Common myeloid progenitor, CD34-positive (primary cell): Measurements from ENCODE around the gene GIPC1.
"Not testable (repeated sequence)": the region's sequence is repeated elsewhere in the genome, so short reads cannot be mapped to it uniquely, and the experiment has no call there.

Source experiments
- CTCF ChIA-PET: fragments of 350-600 bp; sonication (Branson Sonifier 250); formaldehyde crosslinking; loops from one replicate; lab custom pipeline; 2021; ENCODE audit warnings: antibody characterized with exemption; lab: Charles Lee
- POLR2A ChIA-PET: fragments of 350-600 bp; sonication (Branson Sonifier 250); formaldehyde crosslinking; loops from one replicate; lab custom pipeline; 2021; ENCODE audit warnings: antibody characterized with exemption; lab: Charles Lee
- DNase-seq, 3 donors: peaks; one replicate each; pipeline versions ENCODE4 v3.0.0 to v3.0.0-alpha.2; 2013
- H3K27ac ChIP-seq, 2 experiments: 1 replicate in 1 of 2; 2 replicates in 1 of 2; pipeline ENCODE4 v1.7.0; 2013; ENCODE audit warnings: inconsistent platforms in 2 of 2, low read length in 2 of 2, mild to moderate bottlenecking in 2 of 2, low read depth in 1 of 2, moderate library complexity in 1 of 2; ENCODE audit not compliant: severe bottlenecking in 2 of 2, insufficient read depth in 1 of 2, poor library complexity in 1 of 2
- H3K27me3 ChIP-seq, 5 experiments: replicated peaks in 2 of 5; 1 replicate in 3 of 5; 2 replicates in 2 of 5; pipeline versions ENCODE4 v1.6.1 to v1.7.0; 2013; ENCODE audit warnings: low read length in 4 of 5, mild to moderate bottlenecking in 2 of 5, moderate library complexity in 2 of 5, inconsistent platforms in 1 of 5; ENCODE audit not compliant: insufficient read depth in 5 of 5, control insufficient read depth in 4 of 5
- H3K36me3 ChIP-seq, 4 experiments: 1 replicate in 2 of 4; 2 replicates in 2 of 4; pipeline versions ENCODE4 v1.6.1 to v1.7.0; 2013; ENCODE audit warnings: low read length in 3 of 4, control low read depth in 1 of 4, mild to moderate bottlenecking in 1 of 4; ENCODE audit not compliant: control insufficient read depth in 4 of 4, insufficient read depth in 4 of 4
- H3K4me1 ChIP-seq, 4 experiments: 1 replicate in 3 of 4; 2 replicates in 1 of 4; pipeline versions ENCODE4 v1.6.1 to v1.7.1; 2013; ENCODE audit warnings: low read length in 3 of 4, mild to moderate bottlenecking in 3 of 4, control low read depth in 1 of 4, inconsistent platforms in 1 of 4, moderate library complexity in 1 of 4; ENCODE audit not compliant: control insufficient read depth in 4 of 4, insufficient read depth in 4 of 4; ENCODE audit errors: control extremely low read depth in 1 of 4
- H3K4me3 ChIP-seq, 7 experiments: 1 replicate in 4 of 7; 2 replicates in 3 of 7; pipeline versions ENCODE4 v1.5.1 to v1.7.0; 2013; ENCODE audit warnings: mild to moderate bottlenecking in 7 of 7, low read length in 6 of 7, moderate library complexity in 6 of 7, inconsistent platforms in 2 of 7, low read depth in 2 of 7, control low read depth in 1 of 7; ENCODE audit not compliant: insufficient read depth in 4 of 7, control insufficient read depth in 1 of 7; ENCODE audit errors: extremely low read depth in 1 of 7
- H3K9me3 ChIP-seq, 5 experiments: 1 replicate in 4 of 5; 2 replicates in 1 of 5; pipeline versions ENCODE4 v1.6.1 to v1.7.1; 2013; ENCODE audit warnings: low read length in 4 of 5, mild to moderate bottlenecking in 2 of 5, inconsistent platforms in 1 of 5, low read depth in 1 of 5, moderate library complexity in 1 of 5; ENCODE audit not compliant: control insufficient read depth in 4 of 5, insufficient read depth in 2 of 5; ENCODE audit errors: control extremely low read depth in 1 of 5
- WGBS: methylation state at CpG from one replicate; pipeline ENCODE4 v1.1.5; 2013; ENCODE audit not compliant: insufficient coverage; 5-methylcytosine and 5-hydroxymethylcytosine counted together

Gene GIPC1

DNA sequence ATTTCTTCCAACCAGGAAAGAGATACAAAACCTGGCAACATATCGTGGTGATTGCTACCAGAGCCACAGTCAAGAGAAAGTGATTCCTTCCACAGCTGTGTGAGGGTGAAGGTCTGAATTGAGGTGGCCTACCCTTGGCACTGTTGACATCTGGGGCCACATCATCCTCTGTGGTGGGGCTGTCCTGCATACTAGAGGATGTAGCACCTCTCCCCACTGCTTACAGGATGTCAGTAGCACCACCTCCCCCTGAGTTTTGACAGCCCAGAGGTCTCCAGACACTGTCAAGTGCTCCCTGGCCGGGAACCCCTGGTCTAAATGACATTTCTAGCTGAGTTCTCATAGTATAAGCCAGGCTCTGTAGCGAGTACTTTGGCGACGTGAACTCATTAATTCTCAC is 36.2 kb downstream of the GIPC1 start:
- Histone ChIP-seq H3K27ac (no peak overlapping the region), H3K4me1 (no peaks in the 10 kb centered on the region), H3K9me3 (no peaks in the 10 kb centered on the region), H3K4me3 (no peak overlapping the region), H3K36me3 (peaks cover 22 to 76% (median 49%) of the 10 kb centered on the region in 4 experiments), H3K27me3 (no peaks in the 10 kb centered on the region)
- 76% methylated on average over 5 of the region's 5 CpGs for WGBS
- no peak for DNase-seq
- ChIA-PET CTCF (interaction anchor here (1.0 to 2.7 kb wide), 3 partner anchors 8 to 31 kb away, joined by 4 to 7 read pairs (median 6); no protein-coding TSS in a partner anchor), POLR2A (interaction anchor here (0.6 kb wide), 1 partner anchor 58 kb away, joined by 5 read pairs; the partner anchor contains the start of gene DNAJB1)

DNA sequence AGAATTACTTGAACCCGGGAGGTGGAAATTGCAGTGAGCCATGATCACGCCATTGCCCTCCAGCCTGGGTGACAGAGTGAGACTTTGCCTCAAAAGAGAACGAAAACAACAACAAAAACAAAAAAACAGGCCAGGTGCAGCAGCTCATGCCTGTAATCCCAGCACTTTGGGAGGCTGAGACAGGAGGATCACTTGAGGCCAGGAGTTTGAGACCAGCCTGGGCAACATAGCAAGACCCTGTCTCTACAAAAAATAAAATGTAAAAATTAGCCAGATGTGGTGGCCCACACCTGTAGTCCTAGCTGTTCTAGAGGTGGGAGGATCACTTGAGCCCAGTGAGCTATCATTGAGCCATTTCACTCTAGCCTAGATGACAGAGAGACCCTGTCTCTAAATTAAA is 43.6 kb downstream of the GIPC1 start:
- peaks cover 20 to 75% (median 45%) of the 10 kb centered on the region in 4 experiments for H3K36me3 ChIP-seq
- H3K27me3 ChIP-seq, H3K9me3 ChIP-seq, DNase-seq, H3K4me1 ChIP-seq, POLR2A ChIA-PET, H3K4me3 ChIP-seq, H3K27ac ChIP-seq: not testable (repeated sequence)
- WGBS, result 90% methylated on average over 3 of the region's 3 CpGs
- CTCF ChIA-PET, result interaction anchor here (1.0 to 1.5 kb wide), 2 partner anchors 20 to 21 kb away, joined by 3 read pairs; no protein-coding TSS in a partner anchor

DNA sequence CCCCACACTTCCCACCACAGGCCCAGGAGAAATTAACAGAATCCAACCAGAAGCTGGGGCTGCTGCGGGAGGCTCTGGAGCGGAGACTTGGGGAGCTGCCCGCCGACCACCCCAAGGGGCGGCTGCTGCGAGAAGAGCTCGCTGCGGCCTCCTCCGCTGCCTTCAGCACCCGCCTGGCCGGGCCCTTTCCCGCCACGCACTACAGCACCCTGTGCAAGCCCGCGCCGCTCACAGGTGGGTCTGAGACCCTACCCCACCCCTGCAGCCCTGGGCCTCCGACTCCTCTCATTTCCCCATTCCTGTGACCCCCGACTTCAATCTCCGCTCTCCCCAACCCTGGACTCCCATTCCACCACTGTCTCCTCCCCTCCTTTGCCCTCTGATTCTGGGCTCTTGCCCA is 45.1 kb downstream of the GIPC1 start:
- Histone ChIP-seq H3K36me3 (peaks cover 27 to 82% (median 52%) of the 10 kb centered on the region in 4 experiments), H3K4me1 (no peaks in the 10 kb centered on the region), H3K27ac (no peak overlapping the region), H3K27me3 (no peaks in the 10 kb centered on the region), H3K4me3 (no peak overlapping the region), H3K9me3 (no peaks in the 10 kb centered on the region)
- ChIA-PET POLR2A (no interaction called here), CTCF (interaction anchor here (1.1 to 1.5 kb wide), 2 partner anchors 15 to 22 kb away, joined by 3 to 4 read pairs; no protein-coding TSS in a partner anchor)
- DNase-seq, result no peak
- over 99% methylated on average over 19 of the region's 19 CpGs for WGBS

DNA sequence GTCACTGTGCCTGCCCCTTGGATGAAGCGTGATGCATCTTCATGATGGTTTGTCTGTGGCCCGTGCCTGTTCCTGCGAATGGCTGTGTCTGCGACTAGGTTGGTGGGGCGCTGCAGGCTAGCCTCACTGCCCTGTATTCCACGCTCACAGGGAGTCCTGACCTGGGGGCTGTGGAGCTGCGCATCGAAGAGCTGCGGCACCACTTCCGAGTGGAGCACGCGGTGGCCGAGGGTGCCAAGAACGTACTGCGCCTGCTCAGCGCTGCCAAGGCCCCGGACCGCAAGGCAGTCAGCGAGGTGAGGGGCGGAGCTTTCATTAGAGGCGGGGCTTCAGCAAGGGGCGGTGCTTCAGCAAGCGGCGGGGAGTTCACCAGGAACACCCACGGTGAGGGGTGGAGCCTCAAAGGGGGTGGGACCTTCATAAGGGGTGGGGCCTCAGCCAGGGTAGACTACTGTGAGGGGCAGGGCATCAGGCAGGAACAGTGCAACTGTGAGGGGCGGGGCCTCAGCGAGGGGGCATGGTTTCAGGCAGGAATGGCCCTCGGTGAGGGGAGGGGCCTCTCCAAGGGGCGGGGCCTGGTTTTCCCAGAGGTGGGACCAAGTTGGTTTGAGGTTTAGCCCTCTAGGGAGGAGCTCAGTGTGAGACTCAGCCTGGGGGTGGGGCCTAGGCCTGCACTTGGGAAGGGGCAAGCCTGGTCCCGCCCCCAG is 45.6 kb downstream of the GIPC1 start:
- Histone ChIP-seq H3K36me3 (peaks cover 27 to 86% (median 50%) of the 10 kb centered on the region in 4 experiments), H3K4me3 (no peak overlapping the region), H3K9me3 (no peaks in the 10 kb centered on the region), H3K27me3 (no peaks in the 10 kb centered on the region), H3K27ac (no peak overlapping the region), H3K4me1 (no peaks in the 10 kb centered on the region)
- POLR2A ChIA-PET, result no interaction called here
- CTCF ChIA-PET, result interaction anchor here (1.1 to 1.6 kb wide), 3 partner anchors 16 to 23 kb away, joined by 3 to 4 read pairs (median 3); no protein-coding TSS in a partner anchor
- DNase-seq, result peak; percentile 81 to 87 (median 87)
- WGBS, result 93% methylated on average over 21 of the region's 30 CpGs

DNA sequence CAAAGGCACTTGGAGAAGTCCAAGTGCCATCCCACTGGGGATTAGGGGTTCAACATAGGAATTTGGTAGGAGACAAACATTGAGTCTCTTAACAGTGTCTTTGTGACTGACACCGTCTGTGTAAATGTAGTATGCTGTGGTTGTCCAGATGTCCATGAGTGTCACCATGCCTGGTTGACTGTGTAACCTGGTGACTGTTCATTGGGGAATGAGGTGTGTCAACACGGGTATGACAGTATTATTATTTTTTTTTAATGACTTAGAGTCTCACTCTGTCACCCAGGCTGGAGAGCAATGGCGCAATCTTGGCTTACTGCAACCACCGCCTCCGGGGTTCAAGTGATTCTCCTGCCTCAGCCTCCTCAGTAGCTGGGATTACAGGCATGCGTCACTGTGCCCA is 46.6 kb downstream of the GIPC1 start:
- no peaks in the 10 kb centered on the region for H3K27me3 ChIP-seq
- no peaks in the 10 kb centered on the region for H3K4me1 ChIP-seq
- ChIA-PET CTCF (interaction anchor here (1.6 kb wide), 1 partner anchor 17 kb away, joined by 3 read pairs; no protein-coding TSS in a partner anchor), POLR2A (no interaction called here)
- DNase-seq, result no peak
- H3K27ac ChIP-seq, result no peak overlapping the region
- WGBS, result 94% methylated on average over 5 of the region's 6 CpGs
- no peak overlapping the region for H3K4me3 ChIP-seq
- H3K9me3 ChIP-seq, result no peaks in the 10 kb centered on the region
- H3K36me3 ChIP-seq, result peaks cover 22 to 88% (median 48%) of the 10 kb centered on the region in 4 experiments

DNA sequence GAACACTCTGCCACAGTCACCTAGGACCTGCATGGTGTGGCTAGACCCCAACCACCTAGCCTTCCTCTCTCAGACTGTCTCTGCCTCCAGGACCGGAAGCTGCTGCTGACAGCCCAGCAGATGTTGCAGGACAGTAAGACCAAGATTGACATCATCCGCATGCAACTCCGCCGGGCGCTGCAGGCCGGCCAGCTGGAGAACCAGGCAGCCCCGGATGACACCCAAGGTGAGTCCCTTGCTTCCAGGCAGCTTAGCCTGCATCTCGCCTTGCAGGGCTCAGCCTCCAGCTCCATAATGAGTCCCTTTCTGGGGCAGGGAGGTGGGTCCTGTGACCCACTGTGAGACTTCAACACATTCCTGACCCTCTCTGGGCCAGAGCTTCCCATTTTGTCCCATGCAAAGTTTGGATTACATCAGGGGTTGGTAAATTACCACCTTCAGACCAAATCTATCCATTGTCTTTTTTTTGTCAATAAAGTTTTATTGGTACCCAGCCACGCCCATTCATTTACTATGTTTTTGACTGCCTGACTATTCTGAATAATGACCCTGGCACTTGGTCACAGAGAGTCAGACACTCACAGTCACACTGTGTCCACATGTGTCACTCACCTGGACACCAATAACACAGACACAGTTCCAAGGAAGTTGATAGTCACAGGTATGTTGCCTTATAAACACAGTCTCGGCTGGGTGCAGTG is 49.4 kb downstream of the GIPC1 start:
- POLR2A ChIA-PET, result no interaction called here
- no peak overlapping the region for H3K27ac ChIP-seq

More for the DNA sequence above, 49.4 kb downstream of the GIPC1 start:
- Histone ChIP-seq H3K9me3 (no peaks in the 10 kb centered on the region), H3K36me3 (peaks cover 27 to 93% (median 63%) of the 10 kb centered on the region in 4 experiments), H3K27me3 (no peaks in the 10 kb centered on the region), H3K4me3 (no peak overlapping the region), H3K4me1 (no peaks in the 10 kb centered on the region)
- DNase-seq, result no peak
- CTCF ChIA-PET, result interaction anchor here (1.4 kb wide), 1 partner anchor 9 kb away, joined by 3 read pairs; no protein-coding TSS in a partner anchor
- WGBS, result 92% methylated on average over 10 of the region's 10 CpGs
